ENCODE data around the gene DRC7.

- TF ChIP-seq CTCF (IDR thresholded peaks at IDR 0.05; ENCODE audit: low read depth, low read length), result no peak
- TF ChIP-seq EZH2phosphoT487 (IDR thresholded peaks at IDR 0.05; ENCODE audit: low read depth), result no peak
Measured at GRCh38 chr16:57773019-57773418, 78.4 kb downstream of the DRC7 start.

Measured in OCI-LY3 (cell line).